Activated CD4-positive, alpha-beta T cell treated with anti-CD3 and anti-CD28 coated beads, Interleukin-2, amount 50 U/mL, for 48 hours (primary cell): ENCODE measurements around the gene SLC39A11.

ENCODE experiments used
- DNase-seq, 2 experiments: peaks; one replicate each; pipeline ENCODE4 v3.0.0-alpha.2; 2020

The SLC39A11 gene

GRCh38 chr17:72706396-72706981 is 386.0 kb downstream of the SLC39A11 start:
- DNase-seq = no peak

GRCh38 chr17:72705905-72706395 is 386.5 kb downstream of the SLC39A11 start:
- DNase-seq = peak; percentile 5 to 16

GRCh38 chr17:72702998-72703397 is 389.5 kb downstream of the SLC39A11 start:
- no peak for DNase-seq

- no peak for DNase-seq
Observed at GRCh38 chr17:72702136-72702735, 390.3 kb downstream of the SLC39A11 start.

GRCh38 chr17:72700226-72700625 is 392.3 kb downstream of the SLC39A11 start:
- no peak for DNase-seq

GRCh38 chr17:72699545-72699944 is 392.9 kb downstream of the SLC39A11 start:
- DNase-seq = no peak

GRCh38 chr17:72697602-72698146 is 394.8 kb downstream of the SLC39A11 start:
- no peak for DNase-seq

GRCh38 chr17:72696721-72697120 is 395.8 kb downstream of the SLC39A11 start:
- DNase-seq = no peak

- no peak for DNase-seq
Observed at GRCh38 chr17:72696156-72696555, 396.3 kb downstream of the SLC39A11 start.

GRCh38 chr17:72693956-72694355 is 398.5 kb downstream of the SLC39A11 start:
- no peak for DNase-seq

- no peak for DNase-seq
Observed at GRCh38 chr17:72693151-72693878, 399.2 kb downstream of the SLC39A11 start.

- DNase-seq = no peak
Observed at GRCh38 chr17:72692676-72693075, 399.8 kb downstream of the SLC39A11 start.

- no peak for DNase-seq
Observed at GRCh38 chr17:72691586-72691985, 400.9 kb downstream of the SLC39A11 start.

- DNase-seq = no peak
Observed at GRCh38 chr17:72691017-72691416, 401.5 kb downstream of the SLC39A11 start.

GRCh38 chr17:72687886-72688285 is 404.6 kb downstream of the SLC39A11 start:
- no peak for DNase-seq

- no peak for DNase-seq
Observed at GRCh38 chr17:72684405-72685020, 408.0 kb downstream of the SLC39A11 start.

GRCh38 chr17:72683506-72684404 is 408.7 kb downstream of the SLC39A11 start:
- DNase-seq = no peak

- DNase-seq = no peak
Observed at GRCh38 chr17:72682605-72683004, 409.9 kb downstream of the SLC39A11 start.

GRCh38 chr17:72681844-72682243 is 410.6 kb downstream of the SLC39A11 start:
- DNase-seq = no peak

GRCh38 chr17:72677714-72678390 is 414.6 kb downstream of the SLC39A11 start:
- DNase-seq = no peak

GRCh38 chr17:72677108-72677507 is 415.4 kb downstream of the SLC39A11 start:
- DNase-seq = no peak

GRCh38 chr17:72672729-72673128 is 419.8 kb downstream of the SLC39A11 start:
- no peak for DNase-seq
